Measurements from ENCODE around the gene KLHL29.

GRCh38 chr2:23606968-23607367, 222.0 kb downstream of the KLHL29 start:
- TF ChIP-seq CTCF (conservative IDR thresholded peaks at IDR 0.05; ENCODE audit: low read length) (no peak), EZH2phosphoT487 (IDR thresholded peaks at IDR 0.05; ENCODE audit: borderline replicate concordance) (no peak)

Measured in Loucy (cell line).